ENCODE results near the gene NUP133.
"Not testable (repeated sequence)": the region's sequence is repeated elsewhere in the genome, so short reads cannot be mapped to it uniquely, and the experiment has no call there.

The NUP133 gene

GRCh38 chr1:229507951-229508822 lies at the start of gene NUP133:
Gene NUP133, minus strand, starts transcription at chr1:229508341. Its CDS starts 92 bp downstream, at chr1:229508249.
- DNase-seq = peak; percentile 99

GRCh38 chr1:229557200-229557850 lies 49.2 kb upstream of the NUP133 start:
- DNase-seq = no peak

GRCh38 chr1:229554886-229555621 lies 46.9 kb upstream of the NUP133 start:
- no peak for DNase-seq

- no peak for DNase-seq
Measured at GRCh38 chr1:229553621-229554130, 45.5 kb upstream of the NUP133 start.

GRCh38 chr1:229552732-229553131 lies 44.6 kb upstream of the NUP133 start:
- DNase-seq = no peak

- DNase-seq = no peak
Measured at GRCh38 chr1:229550812-229551567, 42.8 kb upstream of the NUP133 start.

GRCh38 chr1:229547542-229547941 lies 39.4 kb upstream of the NUP133 start:
- no peak for DNase-seq

- no peak for DNase-seq
Measured at GRCh38 chr1:229544587-229544986, 36.4 kb upstream of the NUP133 start.

- DNase-seq = no peak
Measured at GRCh38 chr1:229539863-229540506, 31.8 kb upstream of the NUP133 start.

GRCh38 chr1:229538945-229539344 lies 30.8 kb upstream of the NUP133 start:
- no peak for DNase-seq

GRCh38 chr1:229537894-229538293 lies 29.8 kb upstream of the NUP133 start:
- no peak for DNase-seq

GRCh38 chr1:229536982-229537381 lies 28.8 kb upstream of the NUP133 start:
- DNase-seq = no peak

GRCh38 chr1:229535230-229535629 lies 27.1 kb upstream of the NUP133 start:
- no peak for DNase-seq

- DNase-seq = no peak
Measured at GRCh38 chr1:229531326-229531725, 23.2 kb upstream of the NUP133 start.

GRCh38 chr1:229529639-229530038 lies 21.5 kb upstream of the NUP133 start:
- DNase-seq = no peak

GRCh38 chr1:229526695-229527094 lies 18.6 kb upstream of the NUP133 start:
- DNase-seq = no peak

- no peak for DNase-seq
Measured at GRCh38 chr1:229523052-229523451, 14.9 kb upstream of the NUP133 start.

- peak; percentile 79 for DNase-seq
Measured at GRCh38 chr1:229514578-229515275, 6.6 kb upstream of the NUP133 start.

- DNase-seq = not testable (repeated sequence)
Measured at GRCh38 chr1:229511625-229512024, 3.5 kb upstream of the NUP133 start.

GRCh38 chr1:229511201-229511600 lies 3.1 kb upstream of the NUP133 start:
- not testable (repeated sequence) for DNase-seq

GRCh38 chr1:229509576-229509975 lies 1.4 kb upstream of the NUP133 start:
- peak; percentile 70 for DNase-seq

Measured in NCI-H69 (cell line).